K562 treated with DMSO at 1 percent for 24 hours (cell line): ENCODE measurements around the gene NME4. TPM values are rescaled to one million over a fixed set of nuclear protein-coding genes. Genes with fewer than 3 reads are reported as not detected.

Experiments used
- total RNA-seq: library from RNA; unstranded; fragments of 300-600 nt; gene quantifications from 2 replicates; pipeline ENCODE4 v1.2.3, GENCODE V29; 2022; ENCODE audit warnings: low read depth; ENCODE audit not compliant: insufficient read depth

The NME4 gene
- 154 and 165 TPM in 2 replicates for total RNA-seq

GRCh38 chr16:397135-397661 lies at the start of gene NME4:
TSS of gene NME4 (plus strand) at chr16:397199. CDS start at chr16:397223, 24 bp downstream.

DNA sequence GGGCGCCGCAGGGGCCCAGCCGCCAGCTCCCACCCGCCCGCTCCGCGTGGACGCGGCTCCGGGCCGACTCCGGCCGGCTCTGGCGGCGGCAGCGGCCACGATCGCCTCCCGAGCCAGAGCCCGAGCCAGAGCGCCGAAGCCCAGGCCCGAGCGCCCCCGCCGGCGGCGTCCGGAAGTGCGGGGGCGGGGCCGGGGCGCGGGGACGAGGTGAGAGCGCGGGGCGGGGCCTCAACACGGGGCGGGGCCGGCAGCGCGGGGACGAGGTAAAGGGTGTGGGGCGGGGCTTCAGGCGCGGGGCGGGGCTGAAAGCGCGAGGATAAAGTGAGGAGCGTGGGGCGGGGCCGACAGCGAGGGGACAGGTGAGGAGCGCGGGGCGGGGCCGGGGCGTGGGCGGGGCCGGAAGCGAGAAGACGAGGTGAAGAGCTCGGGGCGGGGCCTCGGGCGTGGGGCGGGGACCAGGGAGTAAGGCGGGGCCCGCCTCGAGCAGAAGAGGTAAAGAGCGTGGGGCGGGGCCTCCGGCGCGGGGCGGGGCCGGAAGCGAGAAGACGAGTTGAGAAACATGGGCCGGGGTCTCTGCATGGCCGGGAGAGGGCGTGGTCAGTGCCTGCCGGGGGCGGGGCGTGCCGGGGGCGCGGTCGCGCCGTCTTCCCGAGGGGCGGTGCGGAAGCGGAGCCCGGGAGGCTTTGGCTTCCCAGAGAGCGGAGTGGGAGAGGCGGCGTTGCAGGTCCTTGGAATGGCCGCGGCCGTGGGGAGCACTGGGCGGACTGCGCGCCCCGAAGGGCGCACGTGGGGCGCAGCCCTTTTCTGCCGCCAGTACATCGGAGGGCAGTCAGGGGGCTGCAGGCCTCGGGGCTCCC lies 44.2 kb upstream of the NME4 start, which contains the start of gene AXIN1:
Gene AXIN1 (minus strand): TSS at position 177 of the 857 bp plus-strand sequence. CDS start 5,698 bp downstream, outside the sequence.

DNA sequence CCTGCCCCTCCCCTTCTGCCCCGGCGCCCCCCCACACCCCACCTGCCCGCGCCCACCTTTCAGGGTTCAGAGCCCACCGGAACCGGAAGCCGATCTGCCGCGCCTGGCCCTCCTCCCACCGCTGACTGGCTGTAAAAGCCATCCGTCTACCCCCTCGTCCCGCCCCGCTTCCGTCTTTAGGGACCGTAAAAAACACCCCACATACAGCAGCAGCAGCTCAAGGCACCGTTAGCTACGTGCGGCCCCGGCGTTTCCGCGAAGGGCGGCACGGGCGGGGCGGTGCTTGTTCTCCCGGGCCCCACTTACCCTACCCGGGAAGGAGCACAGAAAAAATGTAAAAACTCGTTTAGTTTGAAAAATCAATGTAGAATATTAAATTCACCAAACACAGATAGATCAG lies 26.6 kb upstream of the NME4 start, which contains the start of gene MRPL28:
Gene MRPL28 (minus strand): TSS at position 96 of the 400 bp plus-strand sequence. CDS start 320 bp downstream, outside the sequence.

GRCh38 chr16:381789-382717 lies 14.9 kb upstream of the NME4 start, which contains the start of gene PGAP6:
TSS of gene PGAP6 (minus strand) at chr16:381978. CDS start at chr16:381821, 157 bp downstream.

DNA sequence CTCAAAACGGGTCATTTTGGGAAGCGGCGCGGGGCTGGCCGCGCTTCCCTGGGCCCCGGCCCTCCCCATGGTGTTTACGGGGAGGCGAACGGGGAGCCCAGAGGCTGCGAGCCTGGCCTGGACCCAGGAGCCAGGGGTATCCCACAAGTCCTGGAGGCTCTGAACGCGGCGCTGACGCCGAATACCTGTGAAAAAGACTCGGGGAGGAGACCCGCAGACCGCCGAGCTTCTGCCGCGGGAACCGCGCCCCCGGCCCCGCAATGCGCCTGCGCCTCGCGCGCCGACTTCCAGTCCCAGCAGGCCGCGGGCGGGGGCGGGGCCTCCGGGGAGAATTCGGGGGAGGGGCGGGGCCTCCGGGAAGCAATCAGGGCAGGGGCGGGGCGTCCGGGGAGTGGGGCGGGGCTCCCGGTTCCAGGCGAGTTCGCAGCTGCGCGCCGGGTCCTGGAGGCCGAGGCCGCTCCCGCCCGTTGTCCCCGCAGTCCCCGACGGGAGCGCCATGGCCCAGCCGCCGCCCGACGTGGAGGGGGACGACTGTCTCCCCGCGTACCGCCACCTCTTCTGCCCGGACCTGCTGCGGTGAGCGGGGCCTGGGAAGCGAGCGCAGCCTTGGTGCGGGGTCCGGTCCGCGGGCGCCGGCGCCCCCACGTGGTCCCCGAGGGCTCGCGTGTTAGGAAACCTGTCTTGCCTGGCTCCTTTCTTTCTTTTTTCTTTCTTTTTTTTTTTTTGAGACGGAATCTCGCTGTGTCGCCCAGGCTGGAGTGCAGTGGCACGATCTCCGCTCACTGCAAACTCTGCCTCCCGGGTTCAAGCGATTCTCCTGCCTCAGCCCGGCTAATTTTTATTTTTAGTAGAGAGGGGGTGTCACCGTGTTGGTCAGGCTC lies 4.7 kb downstream of the NME4 start, which contains the start of gene DECR2:
Gene DECR2 (plus strand): TSS at position 418 of the 881 bp plus-strand sequence. CDS start 79 bp downstream, at position 497.

GRCh38 chr16:425082-425718 lies 28.2 kb downstream of the NME4 start, which contains the start of gene RAB11FIP3:
TSS of gene RAB11FIP3 (plus strand) at chr16:425649. CDS start at chr16:426007, 358 bp downstream.

Other genes with a start within 250 kb of the NME4 start
- 91.3 and 104 TPM in 2 replicates for gene HBZ, start 244.6 kb upstream of the NME4 start, total RNA-seq
- not detected in 2 replicates for gene HBM, start 231.2 kb upstream of the NME4 start, total RNA-seq
- 164 and 196 TPM in 2 replicates for gene HBA2, start 224.3 kb upstream of the NME4 start, total RNA-seq
- 610 and 805 TPM in 2 replicates for gene HBA1, start 220.5 kb upstream of the NME4 start, total RNA-seq
- gene HBQ1, start 216.7 kb upstream of the NME4 start, total RNA-seq, result 62.5 and 62.7 TPM in 2 replicates
- 32.0 and 39.7 TPM in 2 replicates for gene LUC7L, start 167.8 kb upstream of the NME4 start, total RNA-seq
- 121 and 124 TPM in 2 replicates for gene FAM234A, start 162.4 kb upstream of the NME4 start, total RNA-seq
- gene RGS11, start 121.3 kb upstream of the NME4 start, total RNA-seq, result not detected in 2 replicates
- gene ARHGDIG, start 116.6 kb upstream of the NME4 start, total RNA-seq, result not detected in 2 replicates
- not detected in 2 replicates for gene PDIA2, start 114.0 kb upstream of the NME4 start, total RNA-seq
- 43.7 and 44.5 TPM in 2 replicates for gene AXIN1, start 44.5 kb upstream of the NME4 start, total RNA-seq
- 122 and 140 TPM in 2 replicates for gene MRPL28, start 26.7 kb upstream of the NME4 start, total RNA-seq
- gene PGAP6, start 15.2 kb upstream of the NME4 start, total RNA-seq, result 124 and 139 TPM in 2 replicates
- 56.3 and 58.3 TPM in 2 replicates for gene DECR2, start 4.7 kb downstream of the NME4 start, total RNA-seq
- 25.0 and 30.8 TPM in 2 replicates for gene RAB11FIP3, start 28.4 kb downstream of the NME4 start, total RNA-seq
- gene CAPN15, start 130.5 kb downstream of the NME4 start, total RNA-seq, result 64.7 and 73.6 TPM in 2 replicates
- gene PRR35, start 163.2 kb downstream of the NME4 start, total RNA-seq, result 0.23 TPM in 1 of 2 replicates, not detected in the other
- 12.5 and 14.0 TPM in 2 replicates for gene NHLRC4, start 169.8 kb downstream of the NME4 start, total RNA-seq
- gene PIGQ, start 172.8 kb downstream of the NME4 start, total RNA-seq, result 55.4 and 66.8 TPM in 2 replicates
- 42.1 and 47.9 TPM in 2 replicates for gene RAB40C, start 192.9 kb downstream of the NME4 start, total RNA-seq
- 13.4 and 16.8 TPM in 2 replicates for gene WFIKKN1, start 233.8 kb downstream of the NME4 start, total RNA-seq
- 134 and 166 TPM in 2 replicates for gene METTL26, start 239.1 kb downstream of the NME4 start, total RNA-seq
- gene MCRIP2, start 244.6 kb downstream of the NME4 start, total RNA-seq, result 93.9 and 111 TPM in 2 replicates